AG09319 (cell line): ENCODE results near the gene PSTPIP1.

Experiments
- DNase-seq: peaks from one replicate; pipeline ENCODE4 v3.0.0-alpha.2; 2010; ENCODE audit warnings: low read depth; ENCODE audit errors: extremely low read depth
- TF ChIP-seq, protein P1 (sequence below): IDR thresholded peaks from 2 replicates; pipeline ENCODE4 v1.5.1; 2011; ENCODE audit warnings: low read depth, mild to moderate bottlenecking, inconsistent platforms, low read length, moderate library complexity

Gene PSTPIP1

DNA sequence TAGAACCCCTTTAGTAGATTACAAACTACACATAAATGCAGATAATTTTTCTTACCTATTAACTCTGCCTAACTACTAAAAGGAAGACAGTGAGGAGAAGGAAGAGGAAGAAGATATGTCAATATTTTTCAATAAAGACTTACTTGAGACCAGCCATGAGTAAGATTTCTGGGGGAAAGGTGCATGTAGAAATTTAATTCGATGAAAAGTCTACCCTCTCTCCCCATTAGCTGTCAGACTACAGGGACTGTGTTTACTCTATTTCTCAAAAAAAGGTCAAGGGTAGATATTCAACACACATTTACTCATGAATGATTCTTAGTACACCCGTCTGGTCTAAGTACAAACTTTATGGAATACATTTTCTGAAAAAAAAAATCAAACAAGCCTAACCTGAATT is 69.1 kb downstream of the PSTPIP1 start:
- DNase-seq = no peak

DNA sequence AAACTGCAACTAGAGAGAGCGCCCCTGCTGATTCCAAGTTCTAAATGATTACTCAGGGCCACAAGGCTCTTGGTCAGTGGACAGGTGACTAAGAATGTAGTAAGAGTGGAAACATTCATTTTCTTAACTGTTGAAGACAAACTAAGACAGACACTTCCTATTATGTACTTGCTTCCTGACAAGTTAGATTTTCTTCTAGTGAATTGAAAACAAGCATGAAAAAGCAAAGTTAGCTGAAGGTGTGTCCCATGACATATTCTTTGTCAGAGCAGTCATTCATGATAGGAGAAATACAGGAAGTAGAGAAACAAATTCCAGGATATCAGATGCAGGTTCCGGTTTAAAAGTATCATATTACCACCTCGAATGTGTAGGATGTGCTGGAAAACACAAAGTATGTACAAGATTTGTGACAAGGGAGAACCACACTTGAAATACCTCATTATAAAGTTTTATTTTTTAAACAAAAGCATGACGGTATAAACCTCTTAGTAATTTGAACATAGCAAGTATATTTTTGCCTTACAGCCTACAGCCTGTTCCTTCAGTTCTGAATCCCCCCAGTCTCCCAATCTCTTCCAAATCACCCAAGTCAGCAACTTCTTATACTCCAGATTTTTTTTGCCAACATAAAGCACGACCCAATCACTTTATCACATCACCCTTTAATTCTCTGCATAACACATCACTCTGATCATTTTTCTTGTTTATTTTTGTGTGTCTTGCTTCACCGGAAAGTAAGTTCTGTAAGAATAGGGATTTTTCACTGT is 69.8 kb downstream of the PSTPIP1 start:
- TF ChIP-seq, protein P1, sequence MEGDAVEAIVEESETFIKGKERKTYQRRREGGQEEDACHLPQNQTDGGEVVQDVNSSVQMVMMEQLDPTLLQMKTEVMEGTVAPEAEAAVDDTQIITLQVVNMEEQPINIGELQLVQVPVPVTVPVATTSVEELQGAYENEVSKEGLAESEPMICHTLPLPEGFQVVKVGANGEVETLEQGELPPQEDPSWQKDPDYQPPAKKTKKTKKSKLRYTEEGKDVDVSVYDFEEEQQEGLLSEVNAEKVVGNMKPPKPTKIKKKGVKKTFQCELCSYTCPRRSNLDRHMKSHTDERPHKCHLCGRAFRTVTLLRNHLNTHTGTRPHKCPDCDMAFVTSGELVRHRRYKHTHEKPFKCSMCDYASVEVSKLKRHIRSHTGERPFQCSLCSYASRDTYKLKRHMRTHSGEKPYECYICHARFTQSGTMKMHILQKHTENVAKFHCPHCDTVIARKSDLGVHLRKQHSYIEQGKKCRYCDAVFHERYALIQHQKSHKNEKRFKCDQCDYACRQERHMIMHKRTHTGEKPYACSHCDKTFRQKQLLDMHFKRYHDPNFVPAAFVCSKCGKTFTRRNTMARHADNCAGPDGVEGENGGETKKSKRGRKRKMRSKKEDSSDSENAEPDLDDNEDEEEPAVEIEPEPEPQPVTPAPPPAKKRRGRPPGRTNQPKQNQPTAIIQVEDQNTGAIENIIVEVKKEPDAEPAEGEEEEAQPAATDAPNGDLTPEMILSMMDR = no peak

More for the DNA sequence above, 69.1 kb downstream of the PSTPIP1 start:
- TF ChIP-seq, protein P1 = no peak

DNA sequence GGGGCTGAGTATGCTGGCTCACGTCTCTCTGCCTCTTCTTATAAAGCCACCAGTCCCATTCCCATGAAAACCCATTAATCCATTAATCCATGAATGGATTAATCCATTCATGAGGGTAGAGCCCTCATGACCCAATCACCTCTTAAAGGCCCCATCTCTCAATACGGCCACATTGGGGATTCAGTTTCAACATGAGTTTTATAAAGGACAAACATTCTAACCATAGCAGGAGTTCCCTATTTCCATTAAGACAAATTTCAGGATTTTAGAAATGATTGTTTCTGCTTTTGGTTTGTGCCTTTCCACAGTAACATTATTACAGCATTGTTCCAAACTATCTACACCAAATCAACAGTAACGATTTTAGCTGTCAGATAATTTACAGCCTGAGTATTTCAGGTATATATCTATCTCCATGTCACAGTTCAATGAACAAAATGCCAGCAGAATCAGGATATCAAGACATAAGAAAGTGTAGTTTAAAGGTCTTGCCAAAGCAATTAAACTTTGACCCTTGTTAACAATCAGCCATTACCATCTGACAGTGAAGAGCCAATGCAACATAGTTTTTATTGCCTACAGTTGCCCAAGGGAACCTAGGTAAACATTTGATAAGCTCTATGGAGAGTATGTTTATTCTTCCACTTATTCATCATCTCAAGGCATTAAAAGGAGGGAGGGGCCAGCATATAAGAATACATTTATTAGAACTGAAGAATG is 72.2 kb downstream of the PSTPIP1 start:
- TF ChIP-seq, protein P1 = no peak
- no peak for DNase-seq

More for the DNA sequence above, 69.8 kb downstream of the PSTPIP1 start:
- no peak for DNase-seq

DNA sequence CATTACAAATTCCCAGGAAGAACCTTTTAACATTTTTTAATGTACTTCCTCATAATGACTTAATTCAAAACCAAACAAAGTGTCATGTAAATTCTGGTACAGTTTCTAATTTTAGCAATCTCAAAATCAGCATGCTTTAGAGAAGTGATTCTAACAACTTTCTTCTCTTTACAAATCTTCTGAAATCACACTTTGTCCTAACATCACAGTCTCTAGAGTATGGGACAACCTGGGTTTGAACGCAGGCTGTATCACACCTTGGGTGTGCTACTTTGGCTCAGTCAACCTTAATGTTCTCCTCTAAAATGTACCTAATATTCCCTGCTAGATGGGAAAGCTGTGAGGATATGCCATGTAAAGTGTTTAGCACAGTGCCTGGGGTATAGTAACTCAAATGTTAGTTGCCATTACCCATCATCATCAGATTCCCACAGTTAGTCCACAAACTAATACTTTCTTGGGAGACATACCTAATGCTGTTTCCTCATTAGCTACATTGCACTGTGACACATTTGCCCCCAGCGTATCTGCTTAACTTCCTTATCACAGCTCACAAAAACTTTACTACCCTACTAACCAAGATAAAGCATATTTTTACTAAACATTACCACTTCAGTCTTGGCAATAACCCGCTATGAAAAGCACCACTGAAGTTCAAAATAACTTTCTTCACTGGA is 72.9 kb downstream of the PSTPIP1 start:
- DNase-seq = no peak
- TF ChIP-seq, protein P1 = no peak

DNA sequence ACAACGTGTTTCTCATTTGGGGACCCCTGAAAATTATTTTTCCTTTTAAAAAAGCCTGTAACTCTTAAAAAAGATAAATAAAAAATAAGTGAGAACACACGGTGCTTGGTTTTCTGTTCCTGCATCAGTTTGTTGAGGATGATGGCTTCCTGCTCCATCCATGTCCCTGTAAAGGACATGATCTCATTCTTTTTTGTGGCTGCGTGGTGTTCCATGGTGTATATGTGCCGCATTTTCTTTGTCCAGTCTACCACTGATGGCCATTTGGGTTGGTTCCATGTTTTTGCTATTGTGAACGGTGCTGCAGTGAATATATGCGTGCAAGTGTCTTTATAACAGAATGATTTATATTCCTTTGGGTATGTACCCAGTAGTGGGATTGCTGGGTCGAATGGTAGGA is 73.7 kb downstream of the PSTPIP1 start:
- TF ChIP-seq, protein P1 = no peak
- DNase-seq = no peak

DNA sequence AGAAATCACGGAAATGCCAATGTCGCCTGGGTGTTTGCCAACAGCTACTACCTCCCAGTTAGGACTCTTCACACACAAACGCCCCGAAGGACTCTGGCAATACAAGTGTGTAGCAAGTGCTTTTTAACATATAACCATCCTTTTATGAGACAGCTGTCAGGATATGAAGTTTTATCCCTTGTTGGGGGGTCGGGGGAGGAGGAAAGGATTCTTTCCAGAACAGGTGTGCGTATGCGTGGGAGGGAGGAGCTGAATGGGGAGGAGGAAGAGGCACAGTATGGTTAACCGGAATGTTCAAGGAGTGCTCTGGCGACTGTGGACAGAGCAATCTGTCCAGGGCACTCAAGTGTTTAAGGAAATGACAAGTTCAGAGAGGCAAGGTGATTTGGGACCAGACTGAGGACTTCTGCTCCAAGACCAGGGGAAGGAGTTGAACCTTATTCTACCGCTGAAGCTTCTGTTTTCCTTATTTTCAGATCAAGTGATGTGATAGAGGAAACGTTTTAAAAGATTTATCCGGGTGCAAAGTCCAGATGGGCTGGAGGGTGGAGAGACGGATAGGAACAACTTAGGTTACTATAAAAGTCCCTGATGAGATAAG is 74.7 kb downstream of the PSTPIP1 start:
- TF ChIP-seq, protein P1 = no peak
- DNase-seq = no peak
